ENCODE data around the gene UBE2H. TPM values are rescaled to one million over a fixed set of nuclear protein-coding genes. Genes with fewer than 3 reads are reported as not detected.

Gene UBE2H
- total and polyA plus RNA-seq, 4 donors: 11.9 to 84.2 (median 23.7) TPM

DNA sequence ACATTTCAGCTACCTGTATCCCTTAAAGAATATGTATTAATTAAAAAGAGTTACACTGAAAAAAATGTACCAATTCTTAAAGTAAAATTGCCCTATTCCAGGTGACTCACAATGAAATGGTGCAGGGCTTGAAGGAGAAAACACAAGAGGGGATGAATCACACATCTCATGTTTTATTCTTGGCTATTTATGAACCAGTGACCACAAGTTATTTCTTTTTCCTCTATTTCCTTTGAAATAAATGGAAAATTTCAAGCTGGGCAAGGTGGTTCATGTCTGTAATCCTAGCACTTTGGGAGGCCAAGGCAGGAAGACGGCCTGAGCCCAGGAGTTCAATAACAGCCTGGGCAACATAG is 106.8 kb downstream of the UBE2H start:
- Histone ChIP-seq H3K4me3 (ENCODE audit: low read depth in 1 of 3, low read length in 3 of 3) (no peak overlapping the region), H3K4me1 (ENCODE audit: control insufficient read depth in 4 of 4, insufficient read depth in 4 of 4, low read length in 3 of 4) (peaks cover under 1 to 4% (median 3%) of the 10 kb centered on the region in 4 donors), H3K27me3 (ENCODE audit: control insufficient read depth in 4 of 4, insufficient read depth in 4 of 4, low read length in 3 of 4) (no peaks in the 10 kb centered on the region), H3K9ac (ENCODE audit: low read depth in 1 of 2, low read length in 2 of 2) (no peak overlapping the region), H3K36me3 (ENCODE audit: control insufficient read depth in 4 of 4, insufficient read depth in 3 of 4, low read depth in 1 of 4, low read length in 3 of 4) (peaks cover 0 to 3% (median under 1%) of the 10 kb centered on the region in 4 donors), H3K9me3 (ENCODE audit: control insufficient read depth in 4 of 4, low read length in 3 of 4) (no peaks in the 10 kb centered on the region), H3K27ac (ENCODE audit: low read depth in 1 of 2, low read length in 2 of 2) (no peak overlapping the region)
- TF ChIP-seq FOXA2 (IDR thresholded peaks at IDR 0.05) (no peak), HNF4A (conservative IDR thresholded peaks at IDR 0.05) (no peak), SP1 (IDR thresholded peaks at IDR 0.05) (no peak), NR2F2 (IDR thresholded peaks at IDR 0.05) (no peak), GABPA (IDR thresholded peaks at IDR 0.05 in 1 of 2, conservative IDR thresholded peaks at IDR 0.05 in 1 of 2) (no peak), JUND (IDR thresholded peaks at IDR 0.05) (no peak), EGR1 (IDR thresholded peaks at IDR 0.05; ENCODE audit: low read depth in 2 of 2) (no peak), TAF1 (conservative IDR thresholded peaks at IDR 0.05) (no peak), HNF4G (IDR thresholded peaks at IDR 0.05) (no peak), RXRA (IDR thresholded peaks at IDR 0.05) (no peak), FOXA1 (IDR thresholded peaks at IDR 0.05) (no peak), YY1 (IDR thresholded peaks at IDR 0.05) (no peak), RAD21 (IDR thresholded peaks at IDR 0.05) (no peak)
- TF ChIP-seq, protein P1, sequence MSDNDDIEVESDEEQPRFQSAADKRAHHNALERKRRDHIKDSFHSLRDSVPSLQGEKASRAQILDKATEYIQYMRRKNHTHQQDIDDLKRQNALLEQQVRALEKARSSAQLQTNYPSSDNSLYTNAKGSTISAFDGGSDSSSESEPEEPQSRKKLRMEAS (IDR thresholded peaks at IDR 0.05): no peak
- TF ChIP-seq, protein P2, sequence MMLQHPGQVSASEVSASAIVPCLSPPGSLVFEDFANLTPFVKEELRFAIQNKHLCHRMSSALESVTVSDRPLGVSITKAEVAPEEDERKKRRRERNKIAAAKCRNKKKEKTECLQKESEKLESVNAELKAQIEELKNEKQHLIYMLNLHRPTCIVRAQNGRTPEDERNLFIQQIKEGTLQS (IDR thresholded peaks at IDR 0.05): no peak
- TF ChIP-seq, protein P3, sequence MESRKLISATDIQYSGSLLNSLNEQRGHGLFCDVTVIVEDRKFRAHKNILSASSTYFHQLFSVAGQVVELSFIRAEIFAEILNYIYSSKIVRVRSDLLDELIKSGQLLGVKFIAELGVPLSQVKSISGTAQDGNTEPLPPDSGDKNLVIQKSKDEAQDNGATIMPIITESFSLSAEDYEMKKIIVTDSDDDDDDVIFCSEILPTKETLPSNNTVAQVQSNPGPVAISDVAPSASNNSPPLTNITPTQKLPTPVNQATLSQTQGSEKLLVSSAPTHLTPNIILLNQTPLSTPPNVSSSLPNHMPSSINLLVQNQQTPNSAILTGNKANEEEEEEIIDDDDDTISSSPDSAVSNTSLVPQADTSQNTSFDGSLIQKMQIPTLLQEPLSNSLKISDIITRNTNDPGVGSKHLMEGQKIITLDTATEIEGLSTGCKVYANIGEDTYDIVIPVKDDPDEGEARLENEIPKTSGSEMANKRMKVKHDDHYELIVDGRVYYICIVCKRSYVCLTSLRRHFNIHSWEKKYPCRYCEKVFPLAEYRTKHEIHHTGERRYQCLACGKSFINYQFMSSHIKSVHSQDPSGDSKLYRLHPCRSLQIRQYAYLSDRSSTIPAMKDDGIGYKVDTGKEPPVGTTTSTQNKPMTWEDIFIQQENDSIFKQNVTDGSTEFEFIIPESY (IDR thresholded peaks at IDR 0.05): no peak
- TF ChIP-seq, protein P4, sequence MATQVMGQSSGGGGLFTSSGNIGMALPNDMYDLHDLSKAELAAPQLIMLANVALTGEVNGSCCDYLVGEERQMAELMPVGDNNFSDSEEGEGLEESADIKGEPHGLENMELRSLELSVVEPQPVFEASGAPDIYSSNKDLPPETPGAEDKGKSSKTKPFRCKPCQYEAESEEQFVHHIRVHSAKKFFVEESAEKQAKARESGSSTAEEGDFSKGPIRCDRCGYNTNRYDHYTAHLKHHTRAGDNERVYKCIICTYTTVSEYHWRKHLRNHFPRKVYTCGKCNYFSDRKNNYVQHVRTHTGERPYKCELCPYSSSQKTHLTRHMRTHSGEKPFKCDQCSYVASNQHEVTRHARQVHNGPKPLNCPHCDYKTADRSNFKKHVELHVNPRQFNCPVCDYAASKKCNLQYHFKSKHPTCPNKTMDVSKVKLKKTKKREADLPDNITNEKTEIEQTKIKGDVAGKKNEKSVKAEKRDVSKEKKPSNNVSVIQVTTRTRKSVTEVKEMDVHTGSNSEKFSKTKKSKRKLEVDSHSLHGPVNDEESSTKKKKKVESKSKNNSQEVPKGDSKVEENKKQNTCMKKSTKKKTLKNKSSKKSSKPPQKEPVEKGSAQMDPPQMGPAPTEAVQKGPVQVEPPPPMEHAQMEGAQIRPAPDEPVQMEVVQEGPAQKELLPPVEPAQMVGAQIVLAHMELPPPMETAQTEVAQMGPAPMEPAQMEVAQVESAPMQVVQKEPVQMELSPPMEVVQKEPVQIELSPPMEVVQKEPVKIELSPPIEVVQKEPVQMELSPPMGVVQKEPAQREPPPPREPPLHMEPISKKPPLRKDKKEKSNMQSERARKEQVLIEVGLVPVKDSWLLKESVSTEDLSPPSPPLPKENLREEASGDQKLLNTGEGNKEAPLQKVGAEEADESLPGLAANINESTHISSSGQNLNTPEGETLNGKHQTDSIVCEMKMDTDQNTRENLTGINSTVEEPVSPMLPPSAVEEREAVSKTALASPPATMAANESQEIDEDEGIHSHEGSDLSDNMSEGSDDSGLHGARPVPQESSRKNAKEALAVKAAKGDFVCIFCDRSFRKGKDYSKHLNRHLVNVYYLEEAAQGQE (IDR thresholded peaks at IDR 0.05): no peak
- WGBS: 100% methylated on average over 1 of the region's 1 CpG
- DNase-seq (ENCODE audit: low spot score): no peak

DNA sequence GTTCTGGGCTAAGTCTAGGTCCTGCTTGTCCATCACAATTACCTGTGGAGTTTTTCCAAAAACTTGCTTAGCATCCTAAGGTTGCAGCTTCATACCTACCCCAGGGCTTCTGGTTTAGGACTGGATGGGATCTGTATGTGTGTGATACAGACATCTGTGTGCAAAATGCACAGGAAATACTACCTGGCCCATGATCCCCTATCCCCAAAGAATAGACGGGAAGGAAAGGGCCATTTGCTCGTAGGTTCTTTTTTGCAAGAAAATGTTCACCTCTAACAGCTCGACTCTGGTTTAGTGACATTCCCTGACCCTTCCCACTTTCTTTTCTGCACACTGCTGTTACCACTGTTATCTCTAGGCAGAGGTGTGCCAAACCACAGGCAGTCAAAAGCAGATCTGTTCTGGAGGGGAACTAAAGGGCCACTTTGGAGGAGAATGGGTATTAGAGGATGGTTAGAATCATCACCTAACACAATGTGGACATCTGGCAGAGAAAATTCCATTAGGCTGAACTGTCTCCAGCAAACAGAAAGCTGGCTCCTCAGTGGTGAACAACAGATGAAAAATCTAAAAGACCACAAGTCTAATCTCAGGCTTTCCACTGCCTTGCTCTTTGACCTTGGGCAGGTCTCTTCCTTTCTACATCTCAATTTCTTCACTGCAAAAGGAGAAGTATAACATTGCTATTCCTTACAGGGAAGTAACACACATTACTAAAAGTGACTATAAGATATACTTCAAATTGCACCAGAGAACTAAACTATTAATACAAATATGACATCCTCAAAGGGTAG is 107.4 kb downstream of the UBE2H start:
- 92% methylated on average over 3 of the region's 3 CpGs for whole genome bisulfite sequencing
- H3K4me3 ChIP-seq (ENCODE audit: low read depth in 1 of 3, low read length in 3 of 3): no peak overlapping the region
- no peak overlapping the region for H3K9ac ChIP-seq (ENCODE audit: low read depth in 1 of 2, low read length in 2 of 2)
- no peaks in the 10 kb centered on the region for H3K27me3 ChIP-seq (ENCODE audit: control insufficient read depth in 4 of 4, insufficient read depth in 4 of 4, low read length in 3 of 4)
- H3K9me3 ChIP-seq (ENCODE audit: control insufficient read depth in 4 of 4, low read length in 3 of 4): no peaks in the 10 kb centered on the region
- DNase-seq (ENCODE audit: low spot score): no peak
- H3K4me1 ChIP-seq (ENCODE audit: control insufficient read depth in 4 of 4, insufficient read depth in 4 of 4, low read length in 3 of 4): peaks cover 0 to 2% (median under 1%) of the 10 kb centered on the region in 4 donors
- H3K36me3 ChIP-seq (ENCODE audit: control insufficient read depth in 4 of 4, insufficient read depth in 3 of 4, low read depth in 1 of 4, low read length in 3 of 4): peaks cover 0 to 3% (median under 1%) of the 10 kb centered on the region in 4 donors
- TF ChIP-seq RXRA (IDR thresholded peaks at IDR 0.05) (no peak), FOXA2 (IDR thresholded peaks at IDR 0.05) (no peak), SP1 (IDR thresholded peaks at IDR 0.05) (no peak)
- H3K27ac ChIP-seq (ENCODE audit: low read depth in 1 of 2, low read length in 2 of 2): no peak overlapping the region
